ENCODE results near the gene IFRD2. TPM values are rescaled to one million over a fixed set of nuclear protein-coding genes. Genes with fewer than 3 reads are reported as not detected.
A peak's percentile ranks its signal among the peaks of the same experiment; 100 is the strongest.
"Not testable (repeated sequence)": the region's sequence is repeated elsewhere in the genome, so short reads cannot be mapped to it uniquely, and the experiment has no call there.

IFRD2 gene
- polyA plus RNA-seq, 1 donor, result 55.4 TPM

DNA sequence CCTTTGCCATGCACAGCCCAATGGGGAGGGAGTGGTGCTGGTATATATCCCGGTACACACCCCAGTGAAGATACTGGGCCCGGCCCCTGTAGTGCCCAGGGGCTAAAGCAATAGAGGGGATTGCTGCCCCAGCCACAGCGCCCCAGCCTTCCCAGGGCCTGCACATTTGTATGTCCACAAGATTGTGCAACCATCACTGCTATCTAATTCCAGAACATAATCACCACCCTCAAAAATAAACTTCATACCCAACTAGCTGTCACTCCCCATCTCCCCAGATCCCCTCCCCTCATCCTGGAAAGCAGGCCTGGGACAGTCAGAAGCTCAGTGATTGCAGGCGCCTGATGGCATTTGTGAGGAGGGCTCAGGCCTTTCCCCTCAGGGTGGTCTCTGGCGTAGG, 42.8 kb downstream of the IFRD2 start:
- Histone ChIP-seq H3K9me3 (ENCODE audit: control insufficient read depth, low read depth, low read length) (no peaks in the 10 kb centered on the region), H3K4me1 (ENCODE audit: control insufficient read depth, insufficient read depth, low read length) (peaks cover 41% of the 10 kb centered on the region), H3K27ac (ENCODE audit: low read length) (no peak overlapping the region), H3K27me3 (ENCODE audit: control insufficient read depth, insufficient read depth, low read length) (no peaks in the 10 kb centered on the region), H3K36me3 (ENCODE audit: control insufficient read depth, insufficient read depth, low read length) (peaks cover 59% of the 10 kb centered on the region), H3K4me3 (ENCODE audit: low read length) (no peak overlapping the region)
- WGBS (ENCODE audit: insufficient coverage, low lambda C conversion rate), result no CpG with 5 or more reads among the region's 5 CpGs
- no peak for DNase-seq

GRCh38 chr3:50248387-50248786, 43.8 kb downstream of the IFRD2 start:
- H3K4me1 ChIP-seq (ENCODE audit: control insufficient read depth, insufficient read depth, low read length), result peaks cover 41% of the 10 kb centered on the region
- WGBS (ENCODE audit: insufficient coverage, low lambda C conversion rate), result no CpG with 5 or more reads among the region's 3 CpGs
- no peaks in the 10 kb centered on the region for H3K9me3 ChIP-seq (ENCODE audit: control insufficient read depth, low read depth, low read length)

DNA sequence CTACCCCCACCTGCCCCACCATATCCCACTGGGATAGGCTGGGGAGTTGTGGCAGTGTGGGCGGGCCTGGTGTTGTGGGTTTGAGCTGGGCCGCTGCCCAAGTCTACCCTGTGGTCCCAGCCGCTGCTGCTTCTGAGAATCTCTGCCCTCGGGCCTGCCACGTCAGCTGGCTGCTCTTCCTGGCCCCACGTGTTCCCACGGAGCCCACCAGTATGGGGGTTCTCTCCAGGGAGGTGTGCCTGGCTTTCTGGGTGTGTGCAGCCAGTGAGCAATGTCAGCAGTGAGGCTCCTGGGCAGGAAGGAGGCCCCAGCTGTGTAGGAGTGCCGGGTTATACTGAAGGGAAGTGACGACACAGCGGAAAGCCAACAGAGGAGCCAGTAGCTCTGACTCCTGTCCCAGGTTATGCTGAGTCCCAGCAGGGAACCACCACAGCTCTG, 45.7 kb downstream of the IFRD2 start:
- no peaks in the 10 kb centered on the region for H3K27me3 ChIP-seq (ENCODE audit: control insufficient read depth, insufficient read depth, low read length)
- no peak overlapping the region for H3K4me3 ChIP-seq (ENCODE audit: low read length)
- DNase-seq, result peak in 1 of 2 donors; percentile 52
- H3K4me1 ChIP-seq (ENCODE audit: control insufficient read depth, insufficient read depth, low read length), result peaks cover 43% of the 10 kb centered on the region
- H3K36me3 ChIP-seq (ENCODE audit: control insufficient read depth, insufficient read depth, low read length), result peaks cover 50% of the 10 kb centered on the region
- H3K9me3 ChIP-seq (ENCODE audit: control insufficient read depth, low read depth, low read length), result no peaks in the 10 kb centered on the region
- no CpG with 5 or more reads among the region's 10 CpGs for WGBS (ENCODE audit: insufficient coverage, low lambda C conversion rate)
- H3K27ac ChIP-seq (ENCODE audit: low read length), result peak overlapping the region; percentile 70

More at GRCh38 chr3:50248387-50248786, 43.8 kb downstream of the IFRD2 start:
- H3K27me3 ChIP-seq (ENCODE audit: control insufficient read depth, insufficient read depth, low read length), result no peaks in the 10 kb centered on the region
- peak overlapping the region; percentile 40 for H3K27ac ChIP-seq (ENCODE audit: low read length)
- peaks cover 59% of the 10 kb centered on the region for H3K36me3 ChIP-seq (ENCODE audit: control insufficient read depth, insufficient read depth, low read length)
- no peak overlapping the region for H3K4me3 ChIP-seq (ENCODE audit: low read length)
- DNase-seq, result peak in 1 of 2 donors; percentile 42

GRCh38 chr3:50245831-50246516, 46.3 kb downstream of the IFRD2 start:
- peaks cover 43% of the 10 kb centered on the region for H3K4me1 ChIP-seq (ENCODE audit: control insufficient read depth, insufficient read depth, low read length)
- WGBS (ENCODE audit: insufficient coverage, low lambda C conversion rate), result no CpG with 5 or more reads among the region's 25 CpGs
- H3K4me3 ChIP-seq (ENCODE audit: low read length), result peak overlapping the region; percentile 66
- H3K27me3 ChIP-seq (ENCODE audit: control insufficient read depth, insufficient read depth, low read length), result no peaks in the 10 kb centered on the region
- H3K27ac ChIP-seq (ENCODE audit: low read length), result peak overlapping the region; percentile 70
- no peaks in the 10 kb centered on the region for H3K9me3 ChIP-seq (ENCODE audit: control insufficient read depth, low read depth, low read length)
- DNase-seq, result peak; percentile 80 to 84
- peaks cover 45% of the 10 kb centered on the region for H3K36me3 ChIP-seq (ENCODE audit: control insufficient read depth, insufficient read depth, low read length)

DNA sequence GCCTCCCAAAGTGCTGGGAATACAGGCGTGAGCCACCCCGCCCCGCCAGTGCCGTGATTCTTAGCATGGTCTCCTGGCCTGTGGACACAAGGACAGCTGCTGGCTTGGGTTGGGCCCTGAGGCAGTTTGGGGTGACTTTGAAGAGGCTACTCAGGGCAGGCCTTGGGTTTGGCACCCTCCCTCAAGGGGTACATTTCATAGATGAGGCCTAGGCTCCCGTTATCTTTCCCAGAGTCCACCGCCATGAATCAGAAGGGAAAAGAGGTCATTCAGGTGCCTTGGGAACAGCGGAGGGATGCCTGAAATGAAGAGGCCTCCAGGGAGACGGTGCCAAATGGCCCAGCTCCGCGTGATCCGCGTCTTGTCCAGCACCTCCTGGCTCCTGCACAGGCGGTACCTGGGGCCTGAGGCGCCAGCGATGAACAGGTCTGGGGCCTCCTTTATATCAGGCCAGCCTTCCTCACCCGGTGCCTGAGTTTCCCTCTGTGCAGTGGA, 46.9 kb downstream of the IFRD2 start:
- no peak overlapping the region for H3K4me3 ChIP-seq (ENCODE audit: low read length)
- H3K27ac ChIP-seq (ENCODE audit: low read length), result peak overlapping the region; percentile 70
- WGBS (ENCODE audit: insufficient coverage, low lambda C conversion rate), result no CpG with 5 or more reads among the region's 16 CpGs
- no peak for DNase-seq
- no peaks in the 10 kb centered on the region for H3K9me3 ChIP-seq (ENCODE audit: control insufficient read depth, low read depth, low read length)
- peaks cover 45% of the 10 kb centered on the region for H3K36me3 ChIP-seq (ENCODE audit: control insufficient read depth, insufficient read depth, low read length)
- no peaks in the 10 kb centered on the region for H3K27me3 ChIP-seq (ENCODE audit: control insufficient read depth, insufficient read depth, low read length)
- peaks cover 40% of the 10 kb centered on the region for H3K4me1 ChIP-seq (ENCODE audit: control insufficient read depth, insufficient read depth, low read length)

- peaks cover 39% of the 10 kb centered on the region for H3K4me1 ChIP-seq (ENCODE audit: control insufficient read depth, insufficient read depth, low read length)
Observed at GRCh38 chr3:50244813-50245212, 47.4 kb downstream of the IFRD2 start.

DNA sequence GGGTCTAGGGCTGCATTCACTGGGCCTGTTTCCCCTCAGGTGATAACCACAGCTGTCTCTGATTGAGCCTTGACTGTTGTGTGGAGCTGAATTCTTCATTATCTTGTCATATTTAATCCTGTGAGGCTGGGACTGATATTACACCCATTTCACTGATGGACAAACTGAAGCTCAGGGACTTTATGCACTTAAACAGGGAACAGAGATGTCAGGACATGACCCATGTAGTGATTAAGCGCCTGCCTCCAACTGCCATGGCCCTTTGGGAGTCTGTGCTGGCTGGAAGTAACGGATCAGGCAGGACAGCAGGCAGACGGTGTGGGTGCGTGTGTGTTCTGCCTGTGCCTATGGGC, 48.7 kb downstream of the IFRD2 start:
- Histone ChIP-seq H3K4me3 (ENCODE audit: low read length) (no peak overlapping the region), H3K9me3 (ENCODE audit: control insufficient read depth, low read depth, low read length) (no peaks in the 10 kb centered on the region), H3K36me3 (ENCODE audit: control insufficient read depth, insufficient read depth, low read length) (peaks cover 42% of the 10 kb centered on the region), H3K4me1 (ENCODE audit: control insufficient read depth, insufficient read depth, low read length) (peaks cover 40% of the 10 kb centered on the region), H3K27me3 (ENCODE audit: control insufficient read depth, insufficient read depth, low read length) (no peaks in the 10 kb centered on the region), H3K27ac (ENCODE audit: low read length) (peak overlapping the region; percentile 41)
- no CpG with 5 or more reads among the region's 4 CpGs for WGBS (ENCODE audit: insufficient coverage, low lambda C conversion rate)
- DNase-seq, result no peak

More at GRCh38 chr3:50244813-50245212, 47.4 kb downstream of the IFRD2 start:
- H3K36me3 ChIP-seq (ENCODE audit: control insufficient read depth, insufficient read depth, low read length), result peaks cover 44% of the 10 kb centered on the region
- not testable (repeated sequence) for DNase-seq; H3K27me3 ChIP-seq (ENCODE audit: control insufficient read depth, insufficient read depth, low read length); H3K9me3 ChIP-seq (ENCODE audit: control insufficient read depth, low read depth, low read length); H3K4me3 ChIP-seq (ENCODE audit: low read length); H3K27ac ChIP-seq (ENCODE audit: low read length)
- WGBS (ENCODE audit: insufficient coverage, low lambda C conversion rate), result no CpG with 5 or more reads among the region's 6 CpGs

- H3K4me3 ChIP-seq (ENCODE audit: low read length), result no peak overlapping the region
- WGBS (ENCODE audit: insufficient coverage, low lambda C conversion rate), result no CpG with 5 or more reads among the region's 14 CpGs
Observed at GRCh38 chr3:50242851-50243542, 49.2 kb downstream of the IFRD2 start.

GRCh38 chr3:50242381-50242770, 49.9 kb downstream of the IFRD2 start:
- Histone ChIP-seq H3K9me3 (ENCODE audit: control insufficient read depth, low read depth, low read length) (no peaks in the 10 kb centered on the region), H3K27ac (ENCODE audit: low read length) (peak overlapping the region; percentile 41), H3K4me3 (ENCODE audit: low read length) (no peak overlapping the region), H3K4me1 (ENCODE audit: control insufficient read depth, insufficient read depth, low read length) (peaks cover 38% of the 10 kb centered on the region), H3K27me3 (ENCODE audit: control insufficient read depth, insufficient read depth, low read length) (no peaks in the 10 kb centered on the region), H3K36me3 (ENCODE audit: control insufficient read depth, insufficient read depth, low read length) (peaks cover 34% of the 10 kb centered on the region)
- WGBS (ENCODE audit: insufficient coverage, low lambda C conversion rate), result no CpG with 5 or more reads among the region's 3 CpGs
- DNase-seq, result no peak

More at GRCh38 chr3:50242851-50243542, 49.2 kb downstream of the IFRD2 start:
- DNase-seq, result no peak
- Histone ChIP-seq H3K9me3 (ENCODE audit: control insufficient read depth, low read depth, low read length) (no peaks in the 10 kb centered on the region), H3K4me1 (ENCODE audit: control insufficient read depth, insufficient read depth, low read length) (peaks cover 40% of the 10 kb centered on the region), H3K27me3 (ENCODE audit: control insufficient read depth, insufficient read depth, low read length) (no peaks in the 10 kb centered on the region), H3K36me3 (ENCODE audit: control insufficient read depth, insufficient read depth, low read length) (peaks cover 38% of the 10 kb centered on the region), H3K27ac (ENCODE audit: low read length) (peak overlapping the region; percentile 41)

GRCh38 chr3:50241713-50242380, 50.4 kb downstream of the IFRD2 start:
- no peak for DNase-seq
- Histone ChIP-seq H3K4me3 (ENCODE audit: low read length) (no peak overlapping the region), H3K36me3 (ENCODE audit: control insufficient read depth, insufficient read depth, low read length) (peaks cover 29% of the 10 kb centered on the region), H3K27me3 (ENCODE audit: control insufficient read depth, insufficient read depth, low read length) (no peaks in the 10 kb centered on the region), H3K4me1 (ENCODE audit: control insufficient read depth, insufficient read depth, low read length) (peaks cover 35% of the 10 kb centered on the region), H3K9me3 (ENCODE audit: control insufficient read depth, low read depth, low read length) (no peaks in the 10 kb centered on the region), H3K27ac (ENCODE audit: low read length) (peak overlapping the region; percentile 17)
- WGBS (ENCODE audit: insufficient coverage, low lambda C conversion rate), result no CpG with 5 or more reads among the region's 7 CpGs

All from large intestine (tissue), 3 donors.